Muscle of arm (tissue), 12 donors: ENCODE results near the gene PCNT. TPM values are rescaled to one million over a fixed set of nuclear protein-coding genes. Genes with fewer than 3 reads are reported as not detected.

Source experiments
- DNase-seq: peaks from one replicate; pipeline ENCODE4 v3.0.0-alpha.2; 2013
- polyA plus RNA-seq, 12 donors: library from polyadenylated mRNA; unstranded; fragments of 120-200 nt; gene quantifications; one replicate each; pipeline ENCODE4 v1.2.1, GENCODE V29; 2013; ENCODE audit not compliant: insufficient read length in 12 of 12

PCNT gene
- polyA plus RNA-seq, 12 donors, result 39.5 to 88.8 (median 59.5) TPM; not detected in 1

- no peak for DNase-seq
These were observed 10.6 kb downstream of the PCNT start for GRCh38 chr21:46334351-46335140.

GRCh38 chr21:46336603-46337002 is 12.6 kb downstream of the PCNT start:
- no peak for DNase-seq

GRCh38 chr21:46340998-46341397 is 17.0 kb downstream of the PCNT start:
- no peak for DNase-seq

GRCh38 chr21:46344219-46344915 is 20.4 kb downstream of the PCNT start:
- DNase-seq, result no peak

- no peak for DNase-seq
These were observed 21.9 kb downstream of the PCNT start for GRCh38 chr21:46345861-46346260.

- no peak for DNase-seq
These were observed 22.6 kb downstream of the PCNT start for GRCh38 chr21:46346296-46347202.

GRCh38 chr21:46347203-46347550 is 23.2 kb downstream of the PCNT start:
- DNase-seq, result no peak

GRCh38 chr21:46347791-46348381 is 23.9 kb downstream of the PCNT start:
- no peak for DNase-seq

GRCh38 chr21:46349134-46349760 is 25.3 kb downstream of the PCNT start:
- DNase-seq, result no peak

- DNase-seq, result no peak
These were observed 26.6 kb downstream of the PCNT start for GRCh38 chr21:46350571-46350970.

- DNase-seq, result no peak
These were observed 27.0 kb downstream of the PCNT start for GRCh38 chr21:46350981-46351380.

- no peak for DNase-seq
These were observed 27.7 kb downstream of the PCNT start for GRCh38 chr21:46351476-46352163.

GRCh38 chr21:46352164-46352515 is 28.2 kb downstream of the PCNT start:
- DNase-seq, result no peak

- DNase-seq, result no peak
These were observed 29.0 kb downstream of the PCNT start for GRCh38 chr21:46352913-46353312.

GRCh38 chr21:46354046-46354445 is 30.1 kb downstream of the PCNT start:
- no peak for DNase-seq

- no peak for DNase-seq
These were observed 30.6 kb downstream of the PCNT start for GRCh38 chr21:46354518-46354917.

GRCh38 chr21:46355161-46356004 is 31.4 kb downstream of the PCNT start:
- DNase-seq, result no peak

GRCh38 chr21:46356005-46356338 is 32.0 kb downstream of the PCNT start:
- DNase-seq, result no peak

- no peak for DNase-seq
These were observed 32.8 kb downstream of the PCNT start for GRCh38 chr21:46356494-46357334.
